ENCODE measurements around the gene APPBP2.
"Not testable (repeated sequence)": the region's sequence is repeated elsewhere in the genome, so short reads cannot be mapped to it uniquely, and the experiment has no call there.

The APPBP2 gene

GRCh38 chr17:60501589-60501988 lies 24.5 kb downstream of the APPBP2 start:
- no peak for DNase-seq (ENCODE audit: low read depth in 1 of 2, low spot score in 1 of 2)

- no peak for DNase-seq (ENCODE audit: low read depth in 1 of 2, low spot score in 1 of 2)
Observed at GRCh38 chr17:60496041-60496440, 30.0 kb downstream of the APPBP2 start.

GRCh38 chr17:60495260-60495659 lies 30.8 kb downstream of the APPBP2 start:
- no peak for DNase-seq (ENCODE audit: low read depth in 1 of 2, low spot score in 1 of 2)

GRCh38 chr17:60493847-60494321 lies 32.2 kb downstream of the APPBP2 start:
- DNase-seq (ENCODE audit: low read depth in 1 of 2, low spot score in 1 of 2): no peak

- DNase-seq (ENCODE audit: low read depth in 1 of 2, low spot score in 1 of 2): no peak
Observed at GRCh38 chr17:60491771-60492170, 34.3 kb downstream of the APPBP2 start.

GRCh38 chr17:60490594-60490993 lies 35.4 kb downstream of the APPBP2 start:
- DNase-seq (ENCODE audit: low read depth in 1 of 2, low spot score in 1 of 2): not testable (repeated sequence)

- DNase-seq (ENCODE audit: low read depth in 1 of 2, low spot score in 1 of 2): no peak
Observed at GRCh38 chr17:60481604-60482003, 44.4 kb downstream of the APPBP2 start.

- no peak for DNase-seq (ENCODE audit: low read depth in 1 of 2, low spot score in 1 of 2)
Observed at GRCh38 chr17:60473788-60474187, 52.3 kb downstream of the APPBP2 start.

- no peak for DNase-seq (ENCODE audit: low read depth in 1 of 2, low spot score in 1 of 2)
Observed at GRCh38 chr17:60472449-60472848, 53.6 kb downstream of the APPBP2 start.

GRCh38 chr17:60471451-60471850 lies 54.6 kb downstream of the APPBP2 start:
- DNase-seq (ENCODE audit: low read depth in 1 of 2, low spot score in 1 of 2): no peak

GRCh38 chr17:60468371-60468770 lies 57.7 kb downstream of the APPBP2 start:
- no peak for DNase-seq (ENCODE audit: low read depth in 1 of 2, low spot score in 1 of 2)

GRCh38 chr17:60464343-60464742 lies 61.7 kb downstream of the APPBP2 start:
- DNase-seq (ENCODE audit: low read depth in 1 of 2, low spot score in 1 of 2): no peak

GRCh38 chr17:60463157-60463835 lies 62.7 kb downstream of the APPBP2 start:
- DNase-seq (ENCODE audit: low read depth in 1 of 2, low spot score in 1 of 2): no peak

- no peak for DNase-seq (ENCODE audit: low read depth in 1 of 2, low spot score in 1 of 2)
Observed at GRCh38 chr17:60461584-60461983, 64.5 kb downstream of the APPBP2 start.

- DNase-seq (ENCODE audit: low read depth in 1 of 2, low spot score in 1 of 2): no peak
Observed at GRCh38 chr17:60457148-60457547, 68.9 kb downstream of the APPBP2 start.

- no peak for DNase-seq (ENCODE audit: low read depth in 1 of 2, low spot score in 1 of 2)
Observed at GRCh38 chr17:60455378-60455777, 70.7 kb downstream of the APPBP2 start.

GRCh38 chr17:60451965-60452364 lies 74.1 kb downstream of the APPBP2 start:
- DNase-seq (ENCODE audit: low read depth in 1 of 2, low spot score in 1 of 2): no peak

- no peak for DNase-seq (ENCODE audit: low read depth in 1 of 2, low spot score in 1 of 2)
Observed at GRCh38 chr17:60451071-60451470, 75.0 kb downstream of the APPBP2 start.

- no peak for DNase-seq (ENCODE audit: low read depth in 1 of 2, low spot score in 1 of 2)
Observed at GRCh38 chr17:60447375-60447774, 78.7 kb downstream of the APPBP2 start.

GRCh38 chr17:60445144-60445543 lies 80.9 kb downstream of the APPBP2 start:
- DNase-seq (ENCODE audit: low read depth in 1 of 2, low spot score in 1 of 2): no peak

GRCh38 chr17:60443713-60444112 lies 82.3 kb downstream of the APPBP2 start:
- DNase-seq (ENCODE audit: low read depth in 1 of 2, low spot score in 1 of 2): no peak

- no peak for DNase-seq (ENCODE audit: low read depth in 1 of 2, low spot score in 1 of 2)
Observed at GRCh38 chr17:60442271-60443173, 83.5 kb downstream of the APPBP2 start.

Data from stimulated activated CD4-positive, alpha-beta T cell treated with anti-CD3 and anti-CD28 coated beads, Interleukin-15, amount 100 ng/mL, for 1 hour (primary cell).